ENCODE measurements around the gene SUOX.

DNA sequence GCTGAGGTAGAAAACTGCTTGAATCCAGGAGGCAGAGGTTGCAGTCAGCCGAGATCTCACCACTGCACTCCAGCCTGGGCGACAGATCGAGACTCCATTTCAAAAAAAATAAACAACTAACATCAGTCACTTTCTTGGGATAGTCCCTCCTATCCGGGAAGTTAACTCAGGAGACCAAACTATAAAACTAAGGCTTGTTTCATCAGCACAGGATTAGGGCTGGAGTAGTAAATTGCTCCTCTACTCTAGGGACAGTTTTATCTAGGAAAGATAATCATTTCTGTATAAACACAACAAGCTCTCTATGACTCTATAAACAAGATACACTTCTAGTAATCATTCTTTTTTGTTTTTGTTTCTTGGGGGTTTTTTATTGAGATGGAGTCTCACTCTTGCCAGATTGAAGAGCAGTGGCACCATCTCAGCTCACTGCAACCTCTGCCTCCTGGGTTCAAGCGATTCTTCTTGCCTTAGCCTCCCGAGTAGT lies 56.4 kb downstream of the SUOX start:
- TF ChIP-seq POLR2A (IDR thresholded peaks at IDR 0.05; ENCODE audit: low read length) (no peak), GATA1 (IDR thresholded peaks at IDR 0.05; ENCODE audit: low read depth, low read length) (no peak)

All from erythroblast (primary cell).